AG10803 (cell line): ENCODE measurements around the gene FSTL4.

ENCODE experiments used
- DNase-seq: peaks from one replicate; pipeline ENCODE4 v3.0.0; 2010; ENCODE audit warnings: low read depth
- H3K4me3 ChIP-seq: 2 replicates; pipeline ENCODE4 v1.5.1; 2011; ENCODE audit warnings: mild to moderate bottlenecking, low read length, control low read depth
- TF ChIP-seq, protein P1 (sequence below): conservative IDR thresholded peaks from 2 replicates; pipeline ENCODE4 v1.5.1; 2011; ENCODE audit warnings: mild to moderate bottlenecking, low read length, control low read depth, inconsistent platforms

FSTL4 gene

GRCh38 chr5:133246376-133247150 lies 365.8 kb downstream of the FSTL4 start:
- DNase-seq, result no peak
- TF ChIP-seq, protein P1, sequence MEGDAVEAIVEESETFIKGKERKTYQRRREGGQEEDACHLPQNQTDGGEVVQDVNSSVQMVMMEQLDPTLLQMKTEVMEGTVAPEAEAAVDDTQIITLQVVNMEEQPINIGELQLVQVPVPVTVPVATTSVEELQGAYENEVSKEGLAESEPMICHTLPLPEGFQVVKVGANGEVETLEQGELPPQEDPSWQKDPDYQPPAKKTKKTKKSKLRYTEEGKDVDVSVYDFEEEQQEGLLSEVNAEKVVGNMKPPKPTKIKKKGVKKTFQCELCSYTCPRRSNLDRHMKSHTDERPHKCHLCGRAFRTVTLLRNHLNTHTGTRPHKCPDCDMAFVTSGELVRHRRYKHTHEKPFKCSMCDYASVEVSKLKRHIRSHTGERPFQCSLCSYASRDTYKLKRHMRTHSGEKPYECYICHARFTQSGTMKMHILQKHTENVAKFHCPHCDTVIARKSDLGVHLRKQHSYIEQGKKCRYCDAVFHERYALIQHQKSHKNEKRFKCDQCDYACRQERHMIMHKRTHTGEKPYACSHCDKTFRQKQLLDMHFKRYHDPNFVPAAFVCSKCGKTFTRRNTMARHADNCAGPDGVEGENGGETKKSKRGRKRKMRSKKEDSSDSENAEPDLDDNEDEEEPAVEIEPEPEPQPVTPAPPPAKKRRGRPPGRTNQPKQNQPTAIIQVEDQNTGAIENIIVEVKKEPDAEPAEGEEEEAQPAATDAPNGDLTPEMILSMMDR, result no peak
- no peak overlapping the region for H3K4me3 ChIP-seq

GRCh38 chr5:133246053-133246370 lies 366.3 kb downstream of the FSTL4 start:
- no peak for DNase-seq
- TF ChIP-seq, protein P1, result no peak
- H3K4me3 ChIP-seq, result no peak overlapping the region

- TF ChIP-seq, protein P1, result no peak
- peak; percentile 69 for DNase-seq
- no peak overlapping the region for H3K4me3 ChIP-seq
These were observed 366.9 kb downstream of the FSTL4 start for GRCh38 chr5:133245191-133246052.

- H3K4me3 ChIP-seq, result no peak overlapping the region
- TF ChIP-seq, protein P1, result no peak
- no peak for DNase-seq
These were observed 368.1 kb downstream of the FSTL4 start for GRCh38 chr5:133244242-133244641.

DNA sequence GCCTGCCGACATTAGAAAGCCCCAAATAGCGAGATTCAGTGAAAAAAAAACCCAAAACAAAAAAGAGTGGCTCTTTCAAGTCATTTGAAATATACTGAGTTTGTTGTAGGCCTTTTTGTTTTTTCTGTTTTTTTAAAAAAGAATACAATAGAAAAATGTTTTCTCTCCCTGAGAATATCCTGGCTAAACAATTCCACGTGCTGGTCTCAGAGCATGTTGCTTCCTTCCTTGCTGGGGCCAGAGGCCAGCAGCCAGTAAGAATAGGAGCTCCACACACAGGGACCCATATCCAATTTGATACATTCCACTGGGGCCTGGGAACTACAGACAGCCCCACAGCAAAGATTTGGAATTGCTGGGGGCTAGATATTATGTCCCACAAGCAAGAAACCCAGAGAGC lies 369.1 kb downstream of the FSTL4 start:
- H3K4me3 ChIP-seq, result no peak overlapping the region
- TF ChIP-seq, protein P1, result no peak

DNA sequence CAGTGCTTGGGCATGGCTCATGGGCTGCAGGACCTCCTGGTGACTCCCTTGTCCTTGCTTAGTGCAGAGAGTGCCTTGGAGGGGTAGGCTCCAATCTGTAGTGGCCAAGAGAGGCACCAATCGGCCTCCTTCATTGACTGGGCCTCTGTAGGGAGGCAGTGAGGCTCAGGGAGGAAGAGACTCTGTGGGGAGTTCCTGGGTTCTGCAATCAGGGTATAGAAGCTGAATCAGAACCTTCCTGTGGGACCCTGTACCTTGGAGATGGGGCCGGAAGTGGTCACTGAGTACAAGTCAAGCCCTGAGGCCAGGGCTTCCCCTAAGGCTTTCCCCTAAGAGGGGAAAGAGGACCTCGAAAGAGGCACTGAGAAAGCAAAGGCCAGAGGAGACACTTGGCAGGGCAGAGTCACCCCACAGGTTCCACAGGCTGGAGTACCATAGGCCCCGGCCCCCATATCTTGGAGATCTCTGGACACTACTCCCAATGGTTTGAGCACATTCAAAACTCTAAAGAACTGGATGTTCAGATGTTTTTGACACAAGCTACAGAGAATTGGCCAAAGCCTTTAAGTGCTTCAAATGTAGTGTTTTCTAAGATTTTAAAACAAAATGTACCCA lies 370.0 kb downstream of the FSTL4 start:
- TF ChIP-seq, protein P1, result no peak
- no peak overlapping the region for H3K4me3 ChIP-seq
- DNase-seq, result no peak

More for the DNA sequence above, 369.1 kb downstream of the FSTL4 start:
- DNase-seq, result no peak
